Measurements from ENCODE around the gene ERCC1. TPM values are rescaled to one million over a fixed set of nuclear protein-coding genes. Genes with fewer than 3 reads are reported as not detected.

Gene ERCC1
- total RNA-seq, 1 experiment from 2014 or later: 43.7 TPM

- peaks cover 59% of the 10 kb centered on the region for H3K27me3 Mint-ChIP-seq (ENCODE audit: low read depth)
- no peak overlapping the region for H3K27ac Mint-ChIP-seq
- no peak for DNase-seq (ENCODE audit: low spot score)
- H3K4me1 Mint-ChIP-seq: peaks cover 24% of the 10 kb centered on the region
- no peaks in the 10 kb centered on the region for H3K9me3 Mint-ChIP-seq
- CTCF ChIA-PET: interaction anchor here (0.8 to 2.4 kb wide), 5 partner anchors 12 to 33 kb away, joined by 3 to 13 read pairs (median 4); no protein-coding TSS in a partner anchor
- H3K36me3 Mint-ChIP-seq: no peaks in the 10 kb centered on the region
- H3K4me3 Mint-ChIP-seq: peak overlapping the region; percentile 79
- TF ChIP-seq ZNF121 (CRISPR knock-in tag; IDR thresholded peaks at IDR 0.05): 0 out of 2 replicates have a peak, but pooled peaks have one; percentile 42
- no peak for TF ChIP-seq ZBTB21 (CRISPR knock-in tag; IDR thresholded peaks at IDR 0.05; ENCODE audit: borderline replicate concordance)
- TF ChIP-seq ELF4 (CRISPR knock-in tag; IDR thresholded peaks at IDR 0.05; ENCODE audit: low read depth): no peak
- TF ChIP-seq ZNF396 (CRISPR knock-in tag; IDR thresholded peaks at IDR 0.05; ENCODE audit: borderline replicate concordance): no peak
- no peak for TF ChIP-seq E2F1 (CRISPR knock-in tag; IDR thresholded peaks at IDR 0.05)
- TF ChIP-seq ZNF138 (CRISPR knock-in tag; conservative IDR thresholded peaks at IDR 0.05): no peak
- TF ChIP-seq CTCF (IDR thresholded peaks at IDR 0.05): no peak
- no peak for TF ChIP-seq CDX4 (CRISPR knock-in tag; IDR thresholded peaks at IDR 0.05; ENCODE audit: borderline replicate concordance)
- ATAC-seq: no peak
- POLR2A ChIA-PET: no interaction called here
Observed at GRCh38 chr19:45451850-45452387, 28.2 kb upstream of the ERCC1 start.

GRCh38 chr19:45451131-45451849 lies 27.6 kb upstream of the ERCC1 start:
- POLR2A ChIA-PET: interaction anchor here (0.6 kb wide), 1 partner anchor 1964 kb away, joined by 4 read pairs; no protein-coding TSS in a partner anchor
- Mint-ChIP-seq H3K4me1 (peaks cover 24% of the 10 kb centered on the region), H3K36me3 (no peaks in the 10 kb centered on the region), H3K27ac (no peak overlapping the region), H3K4me3 (peak overlapping the region; percentile 79), H3K9me3 (no peaks in the 10 kb centered on the region), H3K27me3 (ENCODE audit: low read depth) (peaks cover 62% of the 10 kb centered on the region)
- CTCF ChIA-PET: interaction anchor here (1.0 to 1.6 kb wide), 2 partner anchors 12 to 34 kb away, joined by 4 to 8 read pairs; no protein-coding TSS in a partner anchor
- ATAC-seq (no peak), DNase-seq (ENCODE audit: low spot score) (no peak)
- TF ChIP-seq AR (CRISPR knock-in tag; IDR thresholded peaks at IDR 0.05) (no peak), ERG (CRISPR knock-in tag; IDR thresholded peaks at IDR 0.05) (no peak), ZNF263 (CRISPR knock-in tag; IDR thresholded peaks at IDR 0.05; ENCODE audit: low read depth) (no peak), IRF1 (CRISPR knock-in tag; IDR thresholded peaks at IDR 0.05) (no peak), IRF2 (CRISPR knock-in tag; IDR thresholded peaks at IDR 0.05; ENCODE audit: borderline replicate concordance, low read depth) (no peak), GABPB1 (CRISPR knock-in tag; IDR thresholded peaks at IDR 0.05) (no peak), E2F1 (CRISPR knock-in tag; IDR thresholded peaks at IDR 0.05) (no peak), PRDM15 (CRISPR knock-in tag; IDR thresholded peaks at IDR 0.05) (no peak)

All from WTC11 (cell line).